Stimulated activated CD4-positive, alpha-beta T cell treated with anti-CD3 and anti-CD28 coated beads, Interleukin-4, amount 100 ng/mL, for 4 hours (primary cell): Measurements from ENCODE around the gene CFDP1.

Source experiments
- DNase-seq, 2 experiments: peaks; one replicate each; pipeline ENCODE4 v3.0.0-alpha.2; 2020

Gene CFDP1

DNA sequence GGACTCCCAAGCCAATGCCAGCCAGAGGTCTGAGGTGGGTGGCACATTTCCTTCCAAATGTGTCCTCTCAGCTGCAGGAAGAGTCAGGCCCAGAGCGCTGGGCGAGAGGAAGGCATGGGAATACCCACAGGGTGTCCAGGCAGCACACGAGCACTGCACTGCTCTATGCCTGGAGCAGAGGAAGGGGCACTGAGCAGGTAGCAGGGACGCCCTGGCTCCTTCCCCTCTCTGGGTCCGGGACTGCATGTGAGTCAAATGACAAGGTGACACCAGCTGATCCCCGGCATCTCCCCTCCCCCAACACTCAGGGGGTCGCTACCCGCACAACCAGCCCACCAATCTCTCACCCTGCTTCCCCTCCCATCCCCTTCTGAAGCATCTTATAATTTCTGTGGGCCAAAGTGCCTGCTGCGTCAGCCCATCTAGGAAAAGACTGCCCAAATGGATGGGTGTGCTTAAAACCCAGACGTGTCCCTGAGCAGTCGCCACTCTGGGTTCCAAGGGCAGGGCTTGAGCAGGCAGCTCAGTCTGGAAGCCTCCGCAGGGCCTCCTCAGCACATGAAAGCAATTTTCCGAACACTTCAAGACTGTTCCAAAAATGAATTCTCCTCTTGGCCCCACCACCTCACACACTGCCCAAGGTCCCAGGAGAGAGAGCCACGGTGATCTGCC is 169.9 kb downstream of the CFDP1 start:
- no peak for DNase-seq

GRCh38 chr16:75262800-75263127 is 170.5 kb downstream of the CFDP1 start:
- no peak for DNase-seq

DNA sequence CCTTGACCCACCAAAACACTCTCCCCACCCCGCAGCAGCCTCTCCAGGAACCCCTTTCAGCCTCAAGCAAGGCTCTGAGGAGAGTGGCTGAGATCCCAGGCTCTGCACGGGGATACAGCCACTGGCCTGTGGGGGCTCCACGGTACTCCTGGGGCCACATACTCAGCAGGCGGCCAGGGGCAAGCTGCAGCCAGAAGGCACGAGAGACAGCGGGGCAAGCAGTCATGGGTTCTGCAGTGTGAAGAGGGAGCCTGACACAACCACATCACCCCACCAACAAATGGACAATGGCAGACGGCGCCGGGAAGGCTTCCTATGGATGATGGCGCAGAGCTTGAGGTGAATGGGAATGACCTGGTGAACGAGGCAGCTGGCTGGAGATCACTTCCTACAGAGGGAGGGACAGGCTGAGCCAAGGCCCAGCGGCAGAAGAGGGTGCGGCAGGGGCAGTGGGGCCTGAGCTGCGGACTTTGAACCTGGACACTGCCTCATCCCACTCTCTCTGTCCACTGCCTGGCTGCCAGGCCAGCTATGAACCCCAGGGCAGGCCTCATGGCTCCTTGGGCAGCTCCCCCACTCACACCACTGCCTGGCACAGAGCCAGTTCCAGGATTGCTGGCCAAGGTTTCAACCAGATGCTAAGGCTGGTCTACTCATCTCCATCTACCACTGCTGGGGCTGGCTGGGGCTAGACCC is 171.1 kb downstream of the CFDP1 start:
- no peak for DNase-seq

GRCh38 chr16:75261590-75262078 is 171.7 kb downstream of the CFDP1 start:
- no peak for DNase-seq

GRCh38 chr16:75260851-75261589 is 172.3 kb downstream of the CFDP1 start:
- no peak for DNase-seq

DNA sequence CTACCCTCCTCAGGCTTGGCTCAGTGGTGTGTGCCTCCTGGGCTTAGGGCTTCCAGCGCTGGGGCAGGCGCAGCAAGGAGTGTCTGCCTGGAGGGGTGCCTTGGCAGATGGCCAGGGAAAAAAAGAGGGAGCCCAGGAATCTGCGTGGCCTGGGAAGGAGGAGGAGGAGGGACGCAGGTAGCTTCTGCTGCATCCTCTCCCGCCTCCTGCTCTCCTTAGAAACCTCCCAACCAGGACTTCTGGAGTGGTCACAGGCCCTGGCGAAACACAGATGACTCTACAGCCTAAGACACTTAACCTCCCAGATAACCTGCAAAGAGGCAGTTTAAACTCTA is 174.5 kb downstream of the CFDP1 start:
- DNase-seq, result no peak

- no peak for DNase-seq
These were observed 175.2 kb downstream of the CFDP1 start for GRCh38 chr16:75257886-75258806.

DNA sequence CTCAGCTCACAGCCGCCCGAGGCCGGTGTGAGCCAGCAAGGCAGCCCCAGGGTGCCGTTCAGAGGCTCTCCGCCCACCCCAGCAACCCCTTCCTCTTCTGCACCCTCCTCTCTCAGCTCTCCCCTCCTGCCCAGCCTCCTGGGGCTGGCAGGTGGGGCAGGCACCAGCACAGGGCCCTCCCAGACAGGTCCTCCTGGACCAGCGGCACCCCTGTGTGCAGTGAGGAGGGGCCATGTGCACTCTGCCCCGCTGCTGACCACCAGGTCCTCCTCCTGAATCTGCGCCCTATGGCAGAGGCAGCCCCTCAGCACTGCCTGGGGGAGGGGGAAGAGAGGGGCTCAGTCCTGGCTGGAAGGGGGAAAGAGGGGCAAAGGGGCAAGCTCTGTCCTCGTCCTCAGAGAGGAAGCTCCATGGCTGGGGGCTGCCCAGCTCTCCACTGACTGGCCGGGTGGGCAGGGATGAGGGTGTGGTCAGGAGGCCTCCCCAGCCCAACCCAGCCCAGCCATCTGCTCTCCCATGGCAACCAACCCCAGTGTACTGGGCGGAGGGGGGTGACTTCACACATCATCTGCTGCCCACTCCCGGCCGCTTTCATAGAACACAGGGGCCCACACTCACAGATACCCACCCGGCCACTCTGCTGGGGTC is 176.5 kb downstream of the CFDP1 start:
- no peak for DNase-seq

DNA sequence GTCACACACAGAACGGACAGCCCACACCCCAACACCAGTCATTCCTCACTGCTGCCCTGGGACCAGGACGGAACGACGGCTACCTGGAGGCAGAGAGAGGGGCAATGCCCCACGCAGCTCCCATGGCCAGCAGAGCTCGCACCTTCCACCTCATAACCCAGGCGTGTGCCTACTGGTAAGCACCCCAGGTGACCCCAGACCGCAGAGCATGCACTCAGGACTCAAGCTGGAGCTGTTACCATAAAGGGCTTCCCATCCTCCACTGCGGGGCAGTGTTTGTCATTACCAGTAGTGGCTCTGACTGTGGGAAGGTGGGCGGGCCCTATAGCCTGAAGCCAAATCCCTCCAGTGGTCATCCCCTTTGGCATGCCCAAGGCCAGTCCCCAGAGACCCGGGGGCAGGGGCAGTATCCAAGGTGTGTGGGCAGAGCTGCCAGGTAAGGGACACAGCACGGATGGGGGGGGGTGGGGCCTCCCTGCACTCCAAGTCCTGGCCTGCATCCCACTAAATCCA is 177.2 kb downstream of the CFDP1 start:
- no peak for DNase-seq

DNA sequence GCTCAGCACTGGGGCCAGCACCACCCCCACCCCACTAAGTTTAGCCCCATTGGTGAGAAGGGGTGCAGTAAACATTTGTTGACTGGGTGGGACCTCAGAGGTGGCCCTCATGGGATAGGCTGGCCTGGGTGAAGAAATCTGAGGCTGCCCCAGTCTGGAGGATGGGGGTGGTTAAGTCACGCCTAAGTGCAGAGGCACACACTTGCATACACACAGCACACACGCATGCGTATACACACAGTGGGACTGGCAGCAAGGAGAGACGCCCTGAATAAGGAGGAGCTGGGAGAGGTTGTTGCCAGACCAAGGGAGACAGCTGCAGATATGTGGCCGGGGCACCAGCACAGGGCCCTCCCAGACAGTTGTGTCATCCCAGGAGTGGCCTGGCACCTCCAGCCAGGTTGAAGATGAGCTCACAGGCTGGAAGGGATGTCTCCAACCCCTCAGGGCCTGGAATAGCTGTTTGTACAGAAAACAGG is 178.9 kb downstream of the CFDP1 start:
- no peak for DNase-seq

DNA sequence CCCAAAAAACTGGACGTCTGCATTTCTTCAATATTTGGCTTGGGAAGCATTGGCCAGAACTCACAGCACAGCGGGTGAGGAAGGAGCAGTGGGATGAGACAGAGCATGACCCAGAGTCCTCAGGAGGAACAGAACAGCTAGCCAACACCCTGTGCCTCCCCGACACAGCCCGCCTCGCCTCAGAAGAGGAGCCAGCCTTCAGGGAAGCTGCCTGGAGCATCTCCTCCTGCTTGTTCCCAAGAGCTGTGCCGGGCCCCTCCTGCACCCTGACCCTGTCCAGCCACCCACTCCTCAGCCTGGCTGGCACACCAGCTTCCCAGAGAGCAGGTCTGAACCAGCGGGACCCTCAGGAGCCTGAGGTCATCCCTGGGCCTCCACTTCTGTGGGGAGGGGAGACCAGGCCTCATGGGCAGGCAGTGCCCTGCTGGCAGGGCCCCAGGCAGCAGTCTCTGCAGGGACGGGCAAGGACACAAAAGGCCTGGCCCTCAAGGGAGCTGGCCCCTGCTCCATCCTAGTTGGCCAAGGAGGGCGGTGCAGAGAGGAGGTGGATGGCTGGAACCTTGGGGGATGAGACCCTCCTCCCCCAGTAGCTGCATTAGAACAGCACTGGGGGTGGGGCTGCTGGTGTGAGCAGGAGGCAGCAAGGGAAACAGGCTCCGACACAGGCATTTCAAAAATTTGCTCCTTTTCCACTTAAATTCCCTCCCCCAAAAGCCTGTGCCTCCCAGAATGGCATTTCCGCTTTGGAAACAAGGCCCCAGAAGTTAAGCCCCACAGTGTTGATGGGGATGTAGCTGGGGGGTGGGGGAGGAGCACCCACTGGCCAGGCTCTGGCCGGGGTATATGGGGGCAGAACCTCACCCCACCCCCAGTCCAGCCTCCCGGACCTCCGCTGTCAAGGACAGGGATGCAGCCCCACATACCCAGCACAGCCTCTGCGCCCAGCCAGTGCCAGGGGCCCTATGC is 180.1 kb downstream of the CFDP1 start:
- no peak for DNase-seq

GRCh38 chr16:75252049-75252864 is 181.0 kb downstream of the CFDP1 start:
- DNase-seq, result no peak

DNA sequence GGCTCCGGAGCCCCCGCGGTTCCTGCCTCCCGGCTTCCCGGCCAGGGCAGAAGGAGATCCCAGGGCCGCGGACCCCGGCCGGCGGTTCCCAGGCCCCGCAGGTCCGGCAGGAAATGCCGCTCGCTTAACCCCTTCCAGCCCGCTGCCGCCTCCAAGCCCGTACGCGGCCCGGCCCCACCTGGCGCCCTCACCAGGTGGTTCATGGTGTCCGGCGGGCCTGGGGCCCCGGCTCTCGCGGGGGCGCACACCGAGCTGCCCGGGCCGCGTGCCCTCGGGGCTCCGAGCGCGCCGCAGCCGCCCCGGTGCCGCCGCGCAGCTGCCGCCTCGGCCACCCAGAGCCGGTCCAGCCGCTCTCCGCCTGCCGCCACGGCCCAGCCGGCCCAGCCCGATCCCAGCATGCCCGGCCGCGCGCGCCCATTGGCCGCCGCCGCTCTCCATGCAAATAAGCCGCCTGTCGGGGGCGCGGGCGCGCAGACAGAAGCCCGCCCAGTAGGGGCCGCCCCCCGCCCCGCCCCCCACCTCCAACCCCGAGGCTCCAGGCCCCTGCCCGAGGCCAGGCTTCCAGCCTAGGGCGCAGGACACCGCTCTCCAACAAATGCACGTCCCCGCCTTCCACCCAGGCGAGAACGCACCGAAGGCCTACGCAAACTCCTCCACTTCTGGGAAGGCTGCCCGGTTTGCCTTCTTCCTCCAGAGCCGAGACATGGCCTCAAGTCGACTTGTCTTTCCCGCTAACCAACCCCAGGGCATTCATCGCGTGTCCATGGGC is 181.8 kb downstream of the CFDP1 start, which contains the start of gene BCAR1:
Gene BCAR1 (minus strand): TSS at position 345 of the 769 bp plus-strand sequence. CDS start 142 bp downstream, at position 203.
- peak in 1 of 2 experiments; percentile 40 for DNase-seq

DNA sequence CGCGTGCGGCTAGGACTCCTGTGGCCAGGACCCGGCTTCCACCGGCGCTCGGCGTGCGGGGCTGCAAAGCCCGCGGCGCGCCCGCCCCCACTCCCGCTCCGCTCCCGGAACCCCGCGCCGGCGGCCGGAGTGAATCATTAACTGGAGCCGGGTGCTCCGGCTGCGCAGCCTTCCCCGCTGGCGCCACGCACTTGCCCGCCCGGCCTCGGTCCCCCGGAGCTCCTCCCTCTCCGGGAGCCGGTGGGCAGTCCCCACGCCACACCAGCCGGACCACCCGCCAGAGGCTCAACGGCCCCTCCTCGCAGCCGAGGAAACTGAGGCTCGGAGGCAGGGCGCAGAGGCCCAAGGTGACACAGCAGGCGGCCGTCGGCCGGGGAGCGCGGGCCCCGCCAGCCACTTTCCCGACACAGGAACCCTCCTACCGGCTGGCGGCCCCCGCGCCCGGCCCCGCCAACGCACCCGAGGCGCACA is 182.5 kb downstream of the CFDP1 start:
- peak in 1 of 2 experiments; percentile 20 for DNase-seq

DNA sequence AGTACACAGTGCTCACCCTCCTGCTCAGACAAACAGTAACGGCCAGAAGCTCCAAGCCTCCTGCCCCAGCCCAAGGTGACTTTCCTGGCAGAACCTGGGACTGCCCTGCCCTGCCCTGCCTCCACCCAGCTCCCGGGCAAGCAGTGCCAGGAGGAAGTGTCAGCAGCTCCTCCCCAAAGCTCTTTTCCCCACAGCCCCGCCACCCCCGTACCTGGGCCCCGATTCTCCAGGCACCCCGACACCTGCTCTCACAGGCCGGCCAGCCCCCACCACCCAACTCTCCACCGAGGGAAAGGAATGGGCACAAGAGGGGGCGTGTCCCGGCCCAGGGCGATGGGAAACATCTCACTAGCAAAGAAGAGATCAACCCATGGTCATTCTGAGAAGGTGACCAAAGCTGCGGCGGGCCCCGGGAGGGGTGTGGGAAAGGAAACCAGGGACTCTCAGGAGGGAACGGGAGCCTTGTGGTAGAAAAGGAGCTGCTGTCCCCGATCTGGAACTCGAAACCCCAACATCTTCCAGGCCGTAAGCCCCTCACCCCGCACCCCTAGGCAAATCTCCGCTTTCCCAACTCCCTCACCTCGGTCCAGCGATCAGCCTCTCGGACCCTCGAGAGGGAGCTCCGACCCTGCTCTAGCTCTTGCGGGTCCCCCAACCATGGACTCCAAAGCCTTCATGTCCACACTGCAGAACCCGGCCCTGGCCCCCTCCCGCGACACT is 183.1 kb downstream of the CFDP1 start:
- no peak for DNase-seq

- no peak for DNase-seq
These were observed 183.9 kb downstream of the CFDP1 start for GRCh38 chr16:75249441-75249840.

GRCh38 chr16:75248536-75249380 is 184.5 kb downstream of the CFDP1 start:
- DNase-seq, result no peak
